NCI-H2196 treated with DMSO at 0.1 percent for 48 hours (cell line): ENCODE measurements around the gene CTU1.

ENCODE experiments used
- DNase-seq: peaks from one replicate; lab custom pipeline; 2025; ENCODE audit not compliant: unreplicated experiment; lab: John Stamatoyannopoulos, UW

CTU1 gene

GRCh38 chr19:51135004-51135403 is 26.8 kb upstream of the CTU1 start:
- no peak for DNase-seq

GRCh38 chr19:51131780-51132680 is 23.8 kb upstream of the CTU1 start:
- DNase-seq, result no peak

- no peak for DNase-seq
Observed at GRCh38 chr19:51129716-51130115, 21.5 kb upstream of the CTU1 start.

- DNase-seq, result no peak
Observed at GRCh38 chr19:51128227-51128626, 20.0 kb upstream of the CTU1 start.

GRCh38 chr19:51127755-51128154 is 19.5 kb upstream of the CTU1 start:
- no peak for DNase-seq

- DNase-seq, result no peak
Observed at GRCh38 chr19:51127032-51127431, 18.8 kb upstream of the CTU1 start.

- no peak for DNase-seq
Observed at GRCh38 chr19:51125421-51126075, 17.3 kb upstream of the CTU1 start.

GRCh38 chr19:51124729-51125128 is 16.5 kb upstream of the CTU1 start, which contains the start of gene SIGLEC9:
Gene SIGLEC9 (plus strand): TSS chr19:51124906. CDS start chr19:51124975, 69 bp downstream.
- no peak for DNase-seq

GRCh38 chr19:51124216-51124615 is 16.0 kb upstream of the CTU1 start:
- DNase-seq, result no peak

- no peak for DNase-seq
Observed at GRCh38 chr19:51123802-51124201, 15.6 kb upstream of the CTU1 start.

- DNase-seq, result no peak
Observed at GRCh38 chr19:51123381-51123800, 15.2 kb upstream of the CTU1 start.

- no peak for DNase-seq
Observed at GRCh38 chr19:51122112-51122981, 14.1 kb upstream of the CTU1 start.

GRCh38 chr19:51121257-51121656 is 13.0 kb upstream of the CTU1 start:
- DNase-seq, result no peak

GRCh38 chr19:51120160-51120559 is 12.0 kb upstream of the CTU1 start:
- DNase-seq, result no peak

GRCh38 chr19:51119611-51120010 is 11.4 kb upstream of the CTU1 start:
- no peak for DNase-seq

- no peak for DNase-seq
Observed at GRCh38 chr19:51119101-51119500, 10.9 kb upstream of the CTU1 start.

GRCh38 chr19:51116736-51117286 is 8.6 kb upstream of the CTU1 start:
- no peak for DNase-seq

GRCh38 chr19:51114087-51114729 is 6.0 kb upstream of the CTU1 start:
- no peak for DNase-seq

GRCh38 chr19:51111606-51112005 is 3.4 kb upstream of the CTU1 start:
- no peak for DNase-seq

GRCh38 chr19:51110666-51110971 is 2.4 kb upstream of the CTU1 start:
- DNase-seq, result no peak

GRCh38 chr19:51108805-51109146 is 567 bp upstream of the CTU1 start:
- no peak for DNase-seq
